Posterior vena cava (tissue), 2 donors: Measurements from ENCODE around the gene TMEM252. TPM values are rescaled to one million over a fixed set of nuclear protein-coding genes. Genes with fewer than 3 reads are reported as not detected.

Experiments
- DNase-seq: peaks from one replicate; pipeline ENCODE4 v3.0.0-alpha.2; 2020; ENCODE audit warnings: low spot score
- intact Hi-C, 2 donors: fragments of 100-400 bp; cut with DNase I; formaldehyde crosslinking; loops; one replicate each; pipeline versions ENCODE4 v1.14.1 to v1.14.2; 2022 to 2023
- total RNA-seq, 2 donors: library from RNA; stranded (reverse); fragmentation: NEBNext Ultra II Directional; extraction: Animal tissue kit (Norgen Biotek cat#: 25700); gene quantifications; one replicate each; pipeline ENCODE4 v1.2.1, GENCODE V29; 2021
- donor health status: DM: yes; HTN: yes; CAD: no.
- donor health status: DM: yes; HTN: yes; CAD: no.

TMEM252 gene
- total RNA-seq, 2 donors from 2014 or later, result not detected

GRCh38 chr9:68506551-68506950 is 34.1 kb downstream of the TMEM252 start:
- no peak for DNase-seq
- intact Hi-C loops, result no loop called here

- intact Hi-C loops, result no loop called here
- DNase-seq, result no peak
Measured at GRCh38 chr9:68505681-68506409, 34.8 kb downstream of the TMEM252 start.

GRCh38 chr9:68502279-68502678 is 38.4 kb downstream of the TMEM252 start:
- intact Hi-C loops, result no loop called here
- no peak for DNase-seq

- no peak for DNase-seq
- intact Hi-C loops, result no loop called here
Measured at GRCh38 chr9:68500457-68501381, 40.0 kb downstream of the TMEM252 start.

GRCh38 chr9:68498816-68499215 is 41.9 kb downstream of the TMEM252 start:
- DNase-seq, result no peak
- intact Hi-C loops, result no loop called here

GRCh38 chr9:68497629-68498028 is 43.1 kb downstream of the TMEM252 start:
- intact Hi-C loops, result no loop called here

GRCh38 chr9:68496356-68496755 is 44.3 kb downstream of the TMEM252 start:
- intact Hi-C loops, result no loop called here
- DNase-seq, result no peak

More at GRCh38 chr9:68497629-68498028, 43.1 kb downstream of the TMEM252 start:
- no peak for DNase-seq

- intact Hi-C loops, result no loop called here
- DNase-seq, result no peak
Measured at GRCh38 chr9:68495247-68495646, 45.4 kb downstream of the TMEM252 start.

GRCh38 chr9:68493958-68494577 is 46.6 kb downstream of the TMEM252 start:
- DNase-seq, result no peak

GRCh38 chr9:68493541-68493940 is 47.1 kb downstream of the TMEM252 start:
- intact Hi-C loops, result no loop called here

More at GRCh38 chr9:68493958-68494577, 46.6 kb downstream of the TMEM252 start:
- intact Hi-C loops, result no loop called here

GRCh38 chr9:68492806-68493205 is 47.9 kb downstream of the TMEM252 start:
- intact Hi-C loops, result no loop called here
- no peak for DNase-seq

More at GRCh38 chr9:68493541-68493940, 47.1 kb downstream of the TMEM252 start:
- no peak for DNase-seq

GRCh38 chr9:68489646-68490045 is 51.0 kb downstream of the TMEM252 start:
- no peak for DNase-seq
- intact Hi-C loops, result no loop called here

GRCh38 chr9:68488126-68488525 is 52.6 kb downstream of the TMEM252 start:
- DNase-seq, result no peak
- intact Hi-C loops, result no loop called here

Other genes starting within 250 kb of the TMEM252 start
- not detected for gene FOXD4L3, start 238.0 kb downstream of the TMEM252 start, total RNA-seq
- gene PGM5, start 184.3 kb downstream of the TMEM252 start, total RNA-seq, result 100 to 1,000 TPM; 226 to 235 TPM
- 1 to 10 TPM; 2.6 to 2.7 TPM for gene PIP5K1B, start 164.4 kb upstream of the TMEM252 start, total RNA-seq